Right cardiac atrium (tissue), 5 donors: ENCODE measurements around the gene AKAP5. TPM values are rescaled to one million over a fixed set of nuclear protein-coding genes. Genes with fewer than 3 reads are reported as not detected.

Source experiments
- ATAC-seq, 2 donors: fragments of 200-7000 bp; cut with Tn5 transposase; one replicate each; pipeline versions ENCODE4 v1.8.0 to v1.9.1; 2020; ENCODE audit warnings: moderate library complexity in 2 of 2, mild to moderate bottlenecking in 1 of 2
- DNase-seq, 3 donors: peaks; one replicate each; pipeline ENCODE4 v3.0.0-alpha.2; 2020
- H3K27ac ChIP-seq: one replicate; pipeline ENCODE4 v1.5.1; 2013; ENCODE audit warnings: mild to moderate bottlenecking, low read length, control low read depth, moderate library complexity
- H3K27me3 ChIP-seq: one replicate; pipeline ENCODE4 v1.6.1; 2013; ENCODE audit not compliant: control insufficient read depth, insufficient read depth
- H3K4me1 ChIP-seq: one replicate; pipeline ENCODE4 v1.6.1; 2013; ENCODE audit warnings: low read length; ENCODE audit not compliant: control insufficient read depth, insufficient read depth
- H3K4me3 ChIP-seq: one replicate; pipeline ENCODE4 v1.5.1; 2013; ENCODE audit warnings: low read length, control low read depth
- H3K9me3 ChIP-seq: one replicate; pipeline ENCODE4 v1.6.1; 2013; ENCODE audit warnings: low read length; ENCODE audit not compliant: control insufficient read depth
- WGBS: extraction: QIAGEN DNeasy Blood & Tissue Kit; methylation state at CpG from one replicate; pipeline ENCODE4 v1.1.7; 2013; 5-methylcytosine and 5-hydroxymethylcytosine counted together
- intact Hi-C, 4 donors: fragments of 100-400 bp; cut with DNase I; formaldehyde crosslinking; loops; one replicate each; pipeline versions ENCODE4 v1.11.0 to v1.14.0; 2022 to 2023
- long read RNA-seq, 4 donors: library from polyadenylated mRNA; unstranded; transcript quantifications; one replicate each; pipeline ENCODE4 v2.0.0, GENCODE V29; 2020 to 2021
- polyA plus RNA-seq: library from polyadenylated mRNA; stranded (reverse); fragments of 200-250 nt; gene quantifications from one replicate; pipeline ENCODE4 v1.2.3, GENCODE V29; 2013
- total RNA-seq, 4 donors: library from RNA; stranded (reverse); fragmentation: NEBNext Ultra II Directional; extraction: Animal tissue kit (Norgen Biotek cat#: 25700); gene quantifications; one replicate each; pipeline ENCODE4 v1.2.1, GENCODE V29; 2021
- donor health status: healthy with polysubstance abuse.
- donor health status: DM: no; HTN: yes; CAD: no.
- donor health status: DM: no; HTN: no; CAD: no.
- donor health status: DM: no; HTN: yes; CAD: no; lungs with severe emphysema.
- donor health status: DM: yes; HTN: yes; CAD: no.

The AKAP5 gene, protein sequence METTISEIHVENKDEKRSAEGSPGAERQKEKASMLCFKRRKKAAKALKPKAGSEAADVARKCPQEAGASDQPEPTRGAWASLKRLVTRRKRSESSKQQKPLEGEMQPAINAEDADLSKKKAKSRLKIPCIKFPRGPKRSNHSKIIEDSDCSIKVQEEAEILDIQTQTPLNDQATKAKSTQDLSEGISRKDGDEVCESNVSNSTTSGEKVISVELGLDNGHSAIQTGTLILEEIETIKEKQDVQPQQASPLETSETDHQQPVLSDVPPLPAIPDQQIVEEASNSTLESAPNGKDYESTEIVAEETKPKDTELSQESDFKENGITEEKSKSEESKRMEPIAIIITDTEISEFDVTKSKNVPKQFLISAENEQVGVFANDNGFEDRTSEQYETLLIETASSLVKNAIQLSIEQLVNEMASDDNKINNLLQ
- total RNA-seq (under 1 TPM; 0.20 to 0.24 (median 0.23) TPM), polyA plus RNA-seq (0.09 TPM)
- long read RNA-seq, donor 1 = 0 reads
- long read RNA-seq, donor 2 = 0 reads
- long read RNA-seq, donor 3 = 0 reads
- long read RNA-seq, donor 4 = 0 reads

DNA sequence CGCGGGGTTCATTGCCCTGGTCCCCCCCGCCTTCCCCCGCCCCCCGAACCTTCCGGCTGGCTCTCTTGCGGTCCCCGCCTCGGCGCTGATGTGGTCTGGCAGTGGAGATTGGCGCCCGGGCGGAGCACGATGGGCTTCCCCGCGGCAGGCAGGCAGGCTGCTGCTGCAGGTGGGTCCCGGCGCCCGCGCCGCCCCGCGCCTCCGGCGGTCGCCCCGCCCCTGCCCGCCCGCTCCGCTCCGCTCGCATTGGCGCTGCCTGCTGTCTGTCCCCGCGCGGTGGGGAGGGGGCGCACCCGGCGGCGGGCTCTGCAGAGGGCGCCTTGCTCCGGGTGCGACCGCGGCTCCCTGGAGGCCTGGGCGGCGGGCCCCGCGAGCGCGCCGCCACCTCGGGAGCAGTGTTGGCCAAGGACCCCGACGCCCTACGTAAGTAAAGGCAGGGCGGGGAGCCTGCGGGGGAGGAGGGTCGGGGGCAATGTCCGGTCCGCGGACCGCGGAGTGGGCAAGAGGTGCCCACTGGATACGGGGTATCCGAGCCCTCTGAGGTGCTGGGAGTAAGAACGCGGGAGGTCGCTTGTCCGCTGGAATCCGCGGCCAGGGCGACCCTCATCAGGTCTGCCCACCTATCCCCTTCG lies at the start of gene AKAP5:
TSS of gene AKAP5 (plus strand) at position 309 of the 632 bp plus-strand sequence. CDS start 2,896 bp downstream, outside the sequence.
- H3K4me3 ChIP-seq = peak within 1 kb of the TSS; percentile 92
- H3K27ac ChIP-seq = no peak within 1 kb of the TSS
- H3K4me1 ChIP-seq = no peaks in the 10 kb centered on the region
- ATAC-seq = peak; percentile 85 to 92
- peak; percentile 39 to 84 (median 80) for DNase-seq
- H3K27me3 ChIP-seq = no peaks in the 10 kb centered on the region
- under 1% methylated on average over 74 of the region's 74 CpGs for WGBS
- no peaks in the 10 kb centered on the region for H3K9me3 ChIP-seq
- intact Hi-C loops = no loop called here

DNA sequence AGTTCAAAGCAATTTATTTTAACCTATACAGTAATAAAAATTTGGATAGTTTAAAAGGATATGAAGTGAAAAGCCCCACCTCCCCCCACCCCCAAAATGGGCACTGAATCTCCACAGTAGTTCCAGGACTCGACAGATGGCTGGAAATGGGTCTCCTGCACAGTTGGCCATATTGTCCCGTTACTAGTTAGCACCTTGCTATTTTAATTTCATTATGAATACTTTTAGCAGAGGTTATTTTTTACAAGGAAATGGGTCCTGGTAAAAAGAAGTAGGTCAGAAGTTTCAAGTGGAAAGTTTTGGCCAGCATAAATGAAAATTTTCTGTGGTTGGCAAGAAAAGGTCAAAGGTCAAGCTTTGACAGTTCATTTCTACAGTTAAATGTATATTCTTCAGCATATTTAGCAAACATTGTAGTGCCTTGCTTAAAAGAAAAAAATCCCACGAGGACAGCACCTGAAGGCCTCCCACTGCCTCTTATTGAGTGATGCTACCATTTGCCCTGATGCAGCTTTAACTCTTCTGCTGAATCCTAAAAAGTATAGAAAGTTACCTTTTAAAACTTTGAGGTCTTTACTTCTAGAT lies 48.9 kb upstream of the AKAP5 start:
- intact Hi-C loops = no loop called here

DNA sequence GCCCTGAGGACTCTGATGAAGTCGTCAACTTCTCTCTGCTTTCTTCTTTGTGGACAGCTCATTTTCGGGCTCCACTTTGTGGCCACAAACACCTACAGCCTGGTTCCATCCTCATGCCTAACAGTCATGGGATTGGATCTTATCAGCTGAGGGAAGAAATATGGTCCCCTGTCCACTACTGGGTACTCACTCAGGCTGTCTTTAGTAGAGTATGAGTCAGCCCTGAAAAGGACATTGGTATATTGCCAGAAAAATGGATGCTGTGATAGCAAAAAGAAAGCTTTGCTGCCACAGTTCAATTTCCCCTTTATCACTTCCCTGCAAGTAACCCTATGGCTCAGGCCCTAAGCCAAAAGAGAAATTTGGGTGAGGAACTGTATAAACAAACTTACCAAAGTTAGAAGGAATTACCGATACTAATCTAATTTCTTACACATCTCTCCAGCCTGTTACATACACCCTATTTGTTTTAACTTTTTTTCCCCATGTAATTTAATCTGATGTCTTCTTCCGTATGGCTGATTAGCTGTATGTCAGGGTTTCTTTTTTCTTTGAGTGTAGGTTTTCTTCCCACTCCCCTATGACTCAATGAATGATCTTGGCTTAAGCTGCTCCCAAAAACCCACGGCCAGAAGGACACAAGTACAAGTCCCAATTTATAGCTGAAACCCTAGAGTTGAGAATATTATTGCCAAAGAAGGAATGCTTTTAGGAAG lies 48.1 kb upstream of the AKAP5 start:
- DNase-seq = no peak
- no peaks in the 10 kb centered on the region for H3K9me3 ChIP-seq
- ATAC-seq = peak in 1 of 2 donors; percentile 49
- no peak overlapping the region for H3K4me3 ChIP-seq
- H3K4me1 ChIP-seq = no peaks in the 10 kb centered on the region
- intact Hi-C loops = no loop called here
- 92% methylated on average over 5 of the region's 5 CpGs for WGBS
- H3K27me3 ChIP-seq = no peaks in the 10 kb centered on the region
- no peak overlapping the region for H3K27ac ChIP-seq

More for the DNA sequence above, 48.9 kb upstream of the AKAP5 start:
- no peak overlapping the region for H3K27ac ChIP-seq
- ATAC-seq = no peak
- H3K9me3 ChIP-seq = no peaks in the 10 kb centered on the region
- no peak overlapping the region for H3K4me3 ChIP-seq
- DNase-seq = no peak
- no peaks in the 10 kb centered on the region for H3K4me1 ChIP-seq
- 89% methylated on average over 3 of the region's 3 CpGs for WGBS
- no peaks in the 10 kb centered on the region for H3K27me3 ChIP-seq

DNA sequence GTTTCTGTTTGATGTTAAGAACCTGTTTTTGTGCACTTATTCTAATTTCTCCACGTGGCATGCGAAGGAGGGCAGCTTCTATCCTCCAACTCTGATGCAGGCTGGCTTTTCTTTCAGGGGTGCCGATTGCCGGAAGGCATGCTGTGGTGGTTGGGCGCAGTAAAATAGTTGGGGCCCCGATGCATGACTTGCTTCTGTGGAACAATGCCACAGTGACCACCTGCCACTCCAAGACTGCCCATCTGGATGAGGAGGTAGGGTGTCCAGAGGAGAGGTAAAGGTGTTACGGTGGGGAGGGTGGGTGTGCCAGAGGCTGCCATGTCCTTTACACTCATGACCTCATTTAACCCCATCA lies 47.6 kb upstream of the AKAP5 start:
- no peaks in the 10 kb centered on the region for H3K4me1 ChIP-seq
- DNase-seq (no peak), ATAC-seq (no peak)
- 97% methylated on average over 7 of the region's 7 CpGs for WGBS
- intact Hi-C loops = no loop called here
- no peaks in the 10 kb centered on the region for H3K27me3 ChIP-seq
- no peak overlapping the region for H3K27ac ChIP-seq
- no peak overlapping the region for H3K4me3 ChIP-seq
- H3K9me3 ChIP-seq = no peaks in the 10 kb centered on the region

DNA sequence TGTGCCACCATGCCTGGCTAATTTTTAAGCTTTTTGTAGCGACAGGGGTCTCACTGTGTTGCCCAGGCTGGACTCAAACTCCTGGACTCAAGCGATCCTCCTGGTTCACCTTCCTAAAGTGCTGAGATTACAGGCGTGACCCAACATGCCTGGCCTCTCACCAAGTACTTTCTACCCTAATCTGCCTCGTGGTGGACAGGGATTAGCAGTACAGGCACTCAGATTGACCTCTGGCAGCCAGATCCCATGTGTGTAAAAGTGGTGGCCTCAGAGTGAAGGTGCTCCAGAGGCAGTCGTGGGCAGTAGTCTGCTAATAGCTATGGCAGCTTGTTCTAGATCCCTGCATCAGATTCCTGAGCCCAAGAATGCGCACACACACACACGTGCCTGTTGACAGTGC lies 46.3 kb upstream of the AKAP5 start:
- WGBS = 82% methylated on average over 7 of the region's 7 CpGs
- DNase-seq = no peak
- intact Hi-C loops = no loop called here
- no peak for ATAC-seq
- H3K27ac ChIP-seq = no peak overlapping the region
- H3K4me3 ChIP-seq = no peak overlapping the region
- H3K9me3 ChIP-seq = no peaks in the 10 kb centered on the region
- no peaks in the 10 kb centered on the region for H3K27me3 ChIP-seq
- no peaks in the 10 kb centered on the region for H3K4me1 ChIP-seq

DNA sequence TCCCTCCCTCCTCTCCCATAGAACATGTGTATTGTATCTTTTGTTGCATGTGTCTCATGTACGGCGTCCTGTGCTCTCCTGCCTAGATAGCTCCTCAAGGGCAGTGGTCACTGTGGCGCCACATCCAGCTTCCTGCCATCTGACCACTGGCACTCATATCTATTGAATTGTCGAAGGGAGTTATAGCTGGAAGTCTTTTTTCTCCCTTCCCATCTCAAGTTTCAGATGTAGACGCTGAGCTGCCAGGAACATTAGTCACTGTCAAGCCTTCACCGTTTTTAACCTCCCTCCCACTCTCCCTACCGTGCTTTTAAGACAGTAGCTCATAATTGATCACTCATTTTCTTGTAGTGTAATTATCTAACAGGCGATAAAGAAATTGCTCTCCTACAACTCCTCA lies 44.1 kb upstream of the AKAP5 start:
- H3K9me3 ChIP-seq = no peaks in the 10 kb centered on the region
- 61% methylated on average over 8 of the region's 8 CpGs for WGBS
- ATAC-seq (no peak), DNase-seq (no peak)
- no peak overlapping the region for H3K27ac ChIP-seq
- H3K27me3 ChIP-seq = no peaks in the 10 kb centered on the region
- H3K4me1 ChIP-seq = no peaks in the 10 kb centered on the region
- no peak overlapping the region for H3K4me3 ChIP-seq
- intact Hi-C loops = no loop called here

DNA sequence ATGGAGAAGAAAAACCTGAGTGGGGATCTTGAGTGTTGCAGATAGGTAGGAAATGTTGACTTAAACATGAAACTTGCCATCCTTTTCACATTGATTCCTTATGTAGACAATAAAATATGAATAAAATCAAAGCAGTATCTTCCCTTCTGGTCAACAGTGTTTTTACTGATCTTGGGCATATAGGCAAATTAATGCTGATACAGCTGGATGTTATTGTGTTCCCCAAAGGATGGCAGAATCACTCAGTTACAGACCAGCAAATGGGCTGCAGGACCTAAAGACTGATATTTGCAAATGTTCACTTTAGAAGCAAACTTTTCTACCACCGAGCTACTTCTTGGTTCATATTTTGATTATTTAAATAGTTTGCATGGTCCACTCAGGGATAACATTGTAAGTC lies 43.3 kb upstream of the AKAP5 start:
- ATAC-seq = no peak
- H3K4me3 ChIP-seq = no peak overlapping the region
- no peak for DNase-seq
- H3K4me1 ChIP-seq = no peaks in the 10 kb centered on the region
- no peak overlapping the region for H3K27ac ChIP-seq
- WGBS = 100% methylated on average over 1 of the region's 1 CpG
- intact Hi-C loops = no loop called here
- no peaks in the 10 kb centered on the region for H3K9me3 ChIP-seq
- H3K27me3 ChIP-seq = no peaks in the 10 kb centered on the region

DNA sequence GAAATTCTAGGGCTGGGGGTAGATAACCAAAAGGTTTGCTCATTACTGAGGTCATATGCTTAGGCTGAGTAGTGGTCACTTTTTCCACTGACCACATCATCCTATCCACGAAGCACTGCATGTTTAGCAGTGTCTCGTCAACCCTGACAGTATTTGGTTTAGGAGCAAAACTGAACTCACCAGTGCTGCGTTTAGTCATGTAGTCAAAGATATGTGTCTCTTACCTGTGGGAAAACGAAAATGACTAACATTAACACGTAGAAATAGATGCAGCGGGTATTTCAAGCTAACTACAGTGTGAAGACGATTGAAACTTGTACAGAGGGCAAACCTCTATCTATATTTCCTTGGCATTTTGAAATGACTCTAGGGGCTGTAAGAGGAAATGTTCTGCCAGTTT lies 42.5 kb upstream of the AKAP5 start:
- H3K4me1 ChIP-seq = no peaks in the 10 kb centered on the region
- no peak overlapping the region for H3K4me3 ChIP-seq
- WGBS = 90% methylated on average over 7 of the region's 7 CpGs
- ATAC-seq (no peak), DNase-seq (no peak)
- H3K27ac ChIP-seq = no peak overlapping the region
- no peaks in the 10 kb centered on the region for H3K9me3 ChIP-seq
- no peaks in the 10 kb centered on the region for H3K27me3 ChIP-seq
- intact Hi-C loops = no loop called here

DNA sequence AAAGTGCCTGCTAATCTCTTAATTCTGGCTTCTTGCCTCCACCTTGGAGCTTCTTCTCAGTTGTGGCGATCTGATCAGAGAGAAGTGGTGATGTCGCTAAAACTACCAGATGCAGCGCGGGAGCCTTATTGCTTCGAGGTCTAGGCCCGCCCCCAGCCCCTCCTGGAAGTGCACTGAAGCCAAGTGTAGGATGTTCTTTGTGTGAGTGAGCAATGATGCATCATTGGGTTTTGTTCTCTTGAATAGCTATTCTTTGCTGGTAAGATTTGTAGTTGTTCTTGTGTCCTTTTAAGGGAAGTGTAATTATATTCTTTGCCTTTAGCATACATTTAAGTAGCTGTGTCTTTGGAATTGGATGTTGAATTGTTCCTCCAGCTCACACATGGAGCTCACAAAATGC lies 41.3 kb upstream of the AKAP5 start:
- ATAC-seq = no peak
- intact Hi-C loops = no loop called here
- 78% methylated on average over 6 of the region's 6 CpGs for WGBS
- DNase-seq = no peak
- Histone ChIP-seq H3K4me1 (no peaks in the 10 kb centered on the region), H3K9me3 (no peaks in the 10 kb centered on the region), H3K4me3 (no peak overlapping the region), H3K27me3 (no peaks in the 10 kb centered on the region), H3K27ac (no peak overlapping the region)

DNA sequence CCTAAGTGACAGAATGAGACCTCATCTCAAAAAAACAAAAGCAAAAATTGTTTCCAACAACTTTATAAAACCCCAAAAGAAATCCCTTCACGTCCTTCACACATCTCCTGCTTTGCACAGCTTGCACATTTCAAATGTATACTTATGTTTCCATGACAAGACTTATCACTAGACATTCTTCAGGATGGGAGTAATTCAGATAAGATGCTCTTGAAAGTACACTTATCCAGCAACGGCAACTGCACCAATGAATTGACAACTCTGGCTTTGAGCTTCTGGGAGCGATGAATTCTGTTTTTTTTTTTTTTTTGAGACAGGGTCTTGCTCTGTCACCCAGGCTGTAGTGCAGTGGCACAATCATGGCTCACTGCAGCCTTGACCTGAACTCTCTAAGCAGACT lies 30.8 kb upstream of the AKAP5 start:
- Histone ChIP-seq H3K9me3 (no peaks in the 10 kb centered on the region), H3K27ac (no peak overlapping the region), H3K4me1 (no peaks in the 10 kb centered on the region), H3K4me3 (no peak overlapping the region), H3K27me3 (no peaks in the 10 kb centered on the region)
- no peak for DNase-seq
- intact Hi-C loops = loop anchor here in 1 of 4 donors (5.0 kb wide), 1 partner anchor 43 kb away; no protein-coding TSS in a partner anchor
- 57% methylated on average over 3 of the region's 3 CpGs for WGBS
- no peak for ATAC-seq
